HG02973 (cell line): ENCODE results near the gene PCDHB8.
"Not testable (repeated sequence)": the region's sequence is repeated elsewhere in the genome, so short reads cannot be mapped to it uniquely, and the experiment has no call there.

Experiments
- ATAC-seq: cut with Tn5 transposase; IDR thresholded peaks from one replicate; pipeline ENCODE4 v1.9.1; 2021; ENCODE audit warnings: moderate library complexity; ENCODE audit not compliant: unreplicated experiment

The PCDHB8 gene

GRCh38 chr5:141184117-141184855 is 6.7 kb downstream of the PCDHB8 start:
- not testable (repeated sequence) for ATAC-seq

- no peak for ATAC-seq
Observed at GRCh38 chr5:141186897-141187512, 9.4 kb downstream of the PCDHB8 start, which contains the start of gene PCDHB9. Gene PCDHB9 (plus strand): TSS chr5:141187161. CDS start chr5:141187319, 158 bp downstream.

- ATAC-seq = not testable (repeated sequence)
Observed at GRCh38 chr5:141188682-141189081, 11.1 kb downstream of the PCDHB8 start.

GRCh38 chr5:141189131-141189530 is 11.5 kb downstream of the PCDHB8 start:
- ATAC-seq = not testable (repeated sequence)

- ATAC-seq = no peak
Observed at GRCh38 chr5:141192110-141192725, 14.6 kb downstream of the PCDHB8 start, which contains the start of gene PCDHB10. Gene PCDHB10 (plus strand): TSS chr5:141192353. CDS start chr5:141192553, 200 bp downstream.

- not testable (repeated sequence) for ATAC-seq
Observed at GRCh38 chr5:141194332-141194731, 16.7 kb downstream of the PCDHB8 start.

- no peak for ATAC-seq
Observed at GRCh38 chr5:141196363-141196762, 18.8 kb downstream of the PCDHB8 start.

- no peak for ATAC-seq
Observed at GRCh38 chr5:141199359-141200235, 22.0 kb downstream of the PCDHB8 start, which contains the start of gene PCDHB11. Gene PCDHB11 (plus strand): TSS chr5:141199627. CDS start chr5:141199775, 148 bp downstream.

GRCh38 chr5:141201126-141201525 is 23.5 kb downstream of the PCDHB8 start:
- not testable (repeated sequence) for ATAC-seq

- ATAC-seq = not testable (repeated sequence)
Observed at GRCh38 chr5:141201646-141202045, 24.1 kb downstream of the PCDHB8 start.

GRCh38 chr5:141208478-141208877 is 30.9 kb downstream of the PCDHB8 start, which contains the start of gene PCDHB12:
Gene PCDHB12 (plus strand): TSS chr5:141208719. CDS start chr5:141208908, 189 bp downstream.
- ATAC-seq = no peak

- not testable (repeated sequence) for ATAC-seq
Observed at GRCh38 chr5:141210281-141210680, 32.7 kb downstream of the PCDHB8 start.

- not testable (repeated sequence) for ATAC-seq
Observed at GRCh38 chr5:141210849-141211248, 33.3 kb downstream of the PCDHB8 start.

- not testable (repeated sequence) for ATAC-seq
Observed at GRCh38 chr5:141213656-141214339, 36.2 kb downstream of the PCDHB8 start, which contains the start of gene PCDHB13. Gene PCDHB13 (plus strand): TSS chr5:141213919. CDS start chr5:141214124, 205 bp downstream.

GRCh38 chr5:141214583-141214982 is 37.0 kb downstream of the PCDHB8 start:
- ATAC-seq = not testable (repeated sequence)

- not testable (repeated sequence) for ATAC-seq
Observed at GRCh38 chr5:141215504-141215903, 37.9 kb downstream of the PCDHB8 start.

- not testable (repeated sequence) for ATAC-seq
Observed at GRCh38 chr5:141216035-141216434, 38.4 kb downstream of the PCDHB8 start.

- ATAC-seq = no peak
Observed at GRCh38 chr5:141223112-141223783, 45.7 kb downstream of the PCDHB8 start, which contains the start of gene PCDHB14. Gene PCDHB14 (plus strand): TSS chr5:141223343. CDS start chr5:141223506, 163 bp downstream.

GRCh38 chr5:141224844-141225243 is 47.3 kb downstream of the PCDHB8 start:
- ATAC-seq = not testable (repeated sequence)
